Stimulated activated CD4-positive, alpha-beta T cell treated with anti-CD3 and anti-CD28 coated beads, Interleukin-15, amount 100 ng/mL, for 48 hours (primary cell): ENCODE results near the gene SHC4.
"Not testable (repeated sequence)": the region's sequence is repeated elsewhere in the genome, so short reads cannot be mapped to it uniquely, and the experiment has no call there.

Experiments used
- DNase-seq, 2 donors: peaks; one replicate each; pipeline ENCODE4 v3.0.0-alpha.2; 2020; ENCODE audit warnings: low read depth in 2 of 2

The SHC4 gene

DNA sequence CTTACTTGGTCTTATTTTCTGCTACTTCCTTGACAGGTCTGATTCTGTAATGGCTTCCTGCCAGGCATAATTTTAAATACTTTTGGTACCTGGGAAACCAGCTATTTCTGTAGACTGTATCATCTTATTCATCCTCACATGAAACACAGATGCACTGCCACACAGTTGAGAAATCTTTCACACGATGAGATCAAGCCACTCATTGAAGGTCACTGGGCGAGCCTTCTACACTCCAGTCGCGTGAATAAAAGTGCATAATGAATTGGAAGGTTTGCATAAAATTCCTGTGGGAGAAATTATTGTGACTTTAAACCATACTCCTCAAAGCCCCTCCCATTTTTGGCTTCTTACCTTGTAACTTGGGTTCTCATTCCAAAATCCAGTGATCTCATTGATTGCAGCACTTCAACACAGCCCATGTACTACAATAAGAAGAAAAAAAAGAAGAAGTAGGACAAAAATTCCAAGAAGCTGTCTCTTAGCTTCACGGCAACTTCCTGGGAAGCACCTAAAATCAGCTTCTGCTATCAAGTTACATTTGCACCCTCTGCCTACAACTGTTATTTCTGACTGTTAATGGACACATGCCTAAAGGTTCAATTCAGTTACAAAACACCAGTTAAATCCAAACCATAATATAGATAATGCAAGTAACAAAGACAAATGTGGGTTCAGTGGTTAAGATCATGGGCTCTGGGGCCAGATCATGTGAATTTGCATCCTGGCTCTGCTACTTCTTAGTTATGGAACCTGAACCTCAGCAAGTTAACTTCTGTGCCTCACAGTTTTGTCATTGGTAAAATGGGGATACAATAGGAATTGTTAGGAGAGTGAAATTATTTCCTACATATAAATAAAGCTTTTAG is 39.0 kb downstream of the SHC4 start:
- no peak for DNase-seq

DNA sequence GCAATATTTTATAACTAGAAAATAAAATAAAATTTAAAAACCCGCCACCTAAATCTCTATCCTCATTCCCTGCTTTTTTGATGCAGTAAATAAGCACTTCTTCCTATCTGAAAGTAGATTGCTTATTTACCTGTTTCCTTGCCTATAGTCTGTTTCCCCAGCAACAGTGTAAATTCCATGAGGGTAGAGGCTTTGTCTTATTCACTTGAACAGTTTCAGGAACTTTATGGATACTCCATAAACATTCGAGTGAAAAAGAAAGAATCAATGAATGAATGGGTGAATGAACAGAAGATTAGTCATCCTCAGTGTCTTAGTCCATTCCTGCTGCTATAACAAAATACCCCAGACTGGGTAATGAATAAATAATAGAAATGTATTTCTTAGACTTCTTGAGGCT is 41.7 kb downstream of the SHC4 start:
- no peak for DNase-seq

DNA sequence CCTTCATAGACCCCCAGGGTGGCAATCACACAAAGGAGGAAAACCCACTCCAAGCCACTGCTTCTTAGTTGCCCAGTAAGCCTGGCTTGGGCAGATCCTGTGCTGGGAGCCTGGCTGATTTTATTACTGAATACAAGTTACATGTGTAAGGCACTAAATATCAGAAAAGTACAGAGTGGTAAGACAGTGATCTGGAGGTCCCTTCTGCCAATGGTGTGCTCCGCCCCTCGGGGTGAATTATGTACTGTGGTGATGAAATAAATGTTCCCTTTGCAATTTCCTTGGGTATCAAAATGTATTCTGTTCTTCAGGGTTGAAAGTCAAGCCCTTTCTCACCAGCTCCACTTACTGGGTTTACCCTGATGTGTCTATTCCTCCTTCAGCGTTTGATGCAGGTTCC is 47.0 kb downstream of the SHC4 start:
- no peak for DNase-seq

DNA sequence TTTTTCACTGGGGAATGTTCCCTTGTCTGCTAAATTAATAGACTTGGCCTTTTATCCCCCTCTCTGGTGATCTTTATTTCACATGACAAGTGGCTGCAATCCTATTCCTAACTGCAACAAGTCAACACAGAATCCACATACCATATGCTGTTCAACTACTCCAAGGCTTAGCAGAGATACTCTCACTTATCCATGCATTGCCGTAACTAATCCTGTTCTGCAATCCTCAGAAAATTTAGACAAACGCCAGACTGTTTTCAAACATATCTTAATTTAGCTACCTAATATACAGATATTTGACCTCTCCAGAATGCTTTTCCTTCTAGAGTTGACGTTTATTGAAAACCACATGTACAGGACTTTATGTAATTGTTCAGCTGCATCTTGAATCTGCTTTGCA is 47.9 kb downstream of the SHC4 start:
- DNase-seq: no peak

DNA sequence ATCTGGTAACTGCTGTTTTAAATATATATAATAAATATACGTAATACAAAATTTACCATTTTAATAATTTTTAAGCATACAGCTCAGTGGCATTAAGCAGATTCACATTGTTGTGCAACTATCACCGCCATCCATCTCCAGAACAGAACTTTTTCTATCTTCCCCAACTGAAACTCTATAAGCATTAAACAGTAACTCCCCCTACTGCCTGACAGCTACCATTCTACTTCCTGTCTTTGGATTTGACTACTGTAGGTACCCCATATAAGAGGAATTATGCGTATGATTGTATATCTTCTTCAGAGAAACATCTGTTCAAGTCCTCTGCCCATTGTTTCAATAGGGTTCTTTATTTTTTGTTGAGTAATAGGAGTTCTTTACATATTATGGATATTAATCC is 49.0 kb downstream of the SHC4 start:
- DNase-seq: no peak

DNA sequence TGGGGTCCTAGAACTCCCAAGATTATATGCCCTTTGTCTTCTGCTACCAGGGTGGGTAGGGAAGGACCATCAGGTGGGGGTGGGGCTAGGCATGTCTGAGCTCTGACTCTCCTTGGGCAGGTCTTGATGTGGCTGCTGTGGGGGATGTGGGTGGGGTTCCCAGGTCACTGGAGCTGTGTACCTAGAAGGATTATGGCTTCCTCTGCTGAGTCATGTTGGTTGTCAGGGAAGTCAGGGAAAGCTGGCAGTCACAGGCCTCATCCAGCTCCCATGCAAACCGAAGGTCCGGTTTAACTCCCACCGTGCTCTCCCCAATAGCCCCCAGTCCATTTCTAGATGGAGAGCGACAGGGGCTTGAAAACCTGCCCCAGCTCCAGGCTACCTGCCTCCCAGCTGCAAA is 50.6 kb downstream of the SHC4 start:
- no peak for DNase-seq

DNA sequence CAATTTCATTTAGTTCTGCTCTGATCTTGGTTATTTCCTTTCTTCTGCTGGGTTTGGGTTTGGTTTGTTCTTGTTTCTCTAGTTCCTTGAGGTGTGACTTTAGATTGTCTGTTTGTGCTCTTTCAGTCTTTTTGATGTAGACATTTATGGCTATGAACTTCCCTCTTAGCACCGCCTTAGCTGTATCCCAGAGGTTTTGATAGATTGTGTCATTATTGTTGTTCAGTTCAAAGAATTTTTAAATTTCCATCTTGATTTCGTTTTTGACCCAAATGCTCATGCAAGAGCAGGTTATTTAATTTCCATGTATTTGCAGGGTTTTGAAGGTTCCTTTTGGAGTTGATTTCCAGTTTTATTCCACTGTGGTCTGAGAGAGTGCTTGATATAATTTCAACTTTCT is 53.2 kb downstream of the SHC4 start:
- DNase-seq: not testable (repeated sequence)

DNA sequence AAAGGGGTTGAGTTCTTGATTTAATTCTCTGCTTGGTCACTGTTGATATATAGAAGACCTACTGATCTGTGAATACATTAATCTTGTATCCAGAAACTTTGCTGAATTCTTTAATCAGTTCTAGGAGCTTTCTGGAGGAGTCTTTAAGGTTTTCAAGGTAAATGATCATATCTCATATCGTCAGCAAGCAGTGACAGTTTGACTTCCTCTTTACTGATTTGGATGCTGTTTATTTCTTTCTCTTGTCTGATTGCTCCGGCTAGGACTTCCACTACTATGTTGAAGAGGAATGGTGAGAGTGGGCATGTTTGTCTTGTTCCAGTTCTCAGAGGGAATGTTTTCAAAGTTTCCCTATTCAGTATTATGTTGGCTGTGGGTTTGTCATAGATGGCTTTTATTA is 54.4 kb downstream of the SHC4 start:
- not testable (repeated sequence) for DNase-seq

DNA sequence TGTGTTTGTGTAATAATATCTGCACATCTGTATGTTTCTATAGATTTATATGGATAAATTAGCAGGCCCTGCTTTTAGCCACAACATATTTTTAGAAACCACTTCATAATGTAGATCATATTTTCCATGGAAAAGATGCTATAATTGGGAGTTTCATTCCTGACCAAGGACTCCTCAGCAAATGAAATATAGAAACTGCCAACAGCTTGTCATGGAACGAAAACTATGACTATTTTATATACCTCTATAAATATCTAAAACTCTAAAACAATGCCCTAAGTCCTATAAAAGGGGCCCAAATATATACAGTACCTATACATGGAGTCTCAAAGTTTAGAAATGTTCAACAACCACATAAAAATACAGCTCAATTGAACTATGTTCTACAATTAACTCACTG is 57.9 kb downstream of the SHC4 start:
- no peak for DNase-seq

DNA sequence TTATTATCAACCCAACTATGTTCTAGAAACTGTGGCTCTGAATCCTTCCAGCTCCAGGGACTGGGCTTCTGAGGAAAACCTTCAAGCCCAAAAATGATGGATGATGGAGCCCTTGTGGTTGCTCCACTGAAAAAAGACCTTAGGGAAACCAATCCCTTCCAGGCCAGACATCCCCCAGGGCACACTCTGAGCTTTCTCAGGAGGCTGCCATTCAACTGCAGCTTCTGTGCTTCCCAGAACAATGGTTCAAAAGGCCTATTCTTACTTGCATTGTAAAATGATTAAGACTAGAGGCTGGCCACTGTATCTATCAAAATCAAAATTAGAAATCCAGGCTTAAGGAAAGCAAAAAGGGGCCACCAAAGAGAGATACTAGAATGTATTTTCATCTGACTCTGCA is 58.5 kb downstream of the SHC4 start:
- DNase-seq: no peak

DNA sequence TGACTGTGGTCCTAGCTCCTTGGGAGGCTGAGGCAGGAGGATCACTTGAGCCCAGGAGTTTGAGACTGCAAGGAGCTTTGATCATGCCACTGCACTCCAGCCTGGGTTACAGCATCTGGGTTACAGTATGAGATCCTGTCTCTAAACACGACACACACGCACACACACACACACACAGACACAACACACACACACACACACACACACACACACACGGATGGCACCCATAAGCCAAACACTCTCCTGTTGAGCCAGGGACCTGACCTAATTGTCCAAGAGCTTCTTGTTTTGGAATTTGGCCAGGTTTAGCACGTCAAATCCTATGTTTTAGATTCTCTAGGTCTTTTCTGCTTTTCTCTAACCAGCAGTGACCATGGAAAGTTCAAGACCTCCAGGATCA is 59.0 kb downstream of the SHC4 start:
- no peak for DNase-seq

DNA sequence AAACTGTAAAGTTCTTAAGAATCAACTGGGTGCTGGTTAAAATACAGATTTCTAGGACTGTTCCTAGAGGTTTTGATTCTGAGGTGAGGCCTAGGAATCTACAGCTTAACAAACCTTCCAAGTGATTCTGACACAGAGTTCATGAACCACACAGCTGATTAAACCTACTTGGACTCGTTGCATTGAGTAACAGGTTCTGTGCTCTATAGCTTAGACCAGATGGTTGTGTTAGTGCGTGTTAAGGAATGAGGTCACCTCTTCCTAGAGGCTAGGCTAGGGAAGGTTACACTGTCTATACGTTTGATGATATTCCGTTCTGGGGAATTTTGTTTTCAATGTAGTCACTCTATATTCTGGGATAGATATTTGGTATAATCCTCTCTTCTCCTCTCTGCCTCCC is 63.9 kb downstream of the SHC4 start:
- no peak for DNase-seq

DNA sequence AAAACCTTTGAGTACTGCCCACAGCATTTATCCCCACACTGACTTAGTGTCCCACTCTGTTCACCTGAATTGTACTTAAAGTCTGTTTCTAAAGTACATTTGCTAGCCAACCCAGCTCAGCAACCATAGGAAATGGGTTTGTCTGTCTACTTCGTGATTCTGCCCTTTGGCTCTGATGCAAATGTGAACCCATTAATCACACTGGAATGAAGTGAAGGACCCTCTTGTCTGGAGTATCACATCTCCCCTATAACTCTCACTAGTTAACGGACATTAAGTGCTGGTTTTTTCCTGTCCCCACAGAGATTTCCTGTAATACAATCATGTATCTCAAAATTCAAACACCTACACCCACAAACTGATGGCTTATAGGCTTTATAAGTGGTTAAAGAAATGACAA is 65.3 kb downstream of the SHC4 start:
- no peak for DNase-seq

DNA sequence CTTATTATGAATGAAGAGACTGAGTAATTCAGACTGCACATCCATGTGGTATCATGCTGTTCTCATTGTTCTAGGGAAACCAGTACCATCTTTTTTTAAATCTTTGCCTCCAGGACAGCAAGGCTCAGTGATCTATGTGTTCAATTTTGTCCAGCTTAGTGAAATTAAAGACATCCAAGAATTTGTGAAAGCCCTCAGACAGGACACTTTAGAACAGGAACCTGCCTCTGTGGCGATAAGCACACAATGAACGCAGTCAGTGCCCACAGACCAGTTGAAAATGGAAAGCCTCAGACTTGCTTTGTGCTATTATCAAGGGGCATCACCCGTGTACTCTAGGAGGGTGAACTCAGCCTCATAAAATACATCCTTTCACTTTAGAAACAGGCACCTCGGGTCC is 65.7 kb downstream of the SHC4 start:
- DNase-seq: no peak

DNA sequence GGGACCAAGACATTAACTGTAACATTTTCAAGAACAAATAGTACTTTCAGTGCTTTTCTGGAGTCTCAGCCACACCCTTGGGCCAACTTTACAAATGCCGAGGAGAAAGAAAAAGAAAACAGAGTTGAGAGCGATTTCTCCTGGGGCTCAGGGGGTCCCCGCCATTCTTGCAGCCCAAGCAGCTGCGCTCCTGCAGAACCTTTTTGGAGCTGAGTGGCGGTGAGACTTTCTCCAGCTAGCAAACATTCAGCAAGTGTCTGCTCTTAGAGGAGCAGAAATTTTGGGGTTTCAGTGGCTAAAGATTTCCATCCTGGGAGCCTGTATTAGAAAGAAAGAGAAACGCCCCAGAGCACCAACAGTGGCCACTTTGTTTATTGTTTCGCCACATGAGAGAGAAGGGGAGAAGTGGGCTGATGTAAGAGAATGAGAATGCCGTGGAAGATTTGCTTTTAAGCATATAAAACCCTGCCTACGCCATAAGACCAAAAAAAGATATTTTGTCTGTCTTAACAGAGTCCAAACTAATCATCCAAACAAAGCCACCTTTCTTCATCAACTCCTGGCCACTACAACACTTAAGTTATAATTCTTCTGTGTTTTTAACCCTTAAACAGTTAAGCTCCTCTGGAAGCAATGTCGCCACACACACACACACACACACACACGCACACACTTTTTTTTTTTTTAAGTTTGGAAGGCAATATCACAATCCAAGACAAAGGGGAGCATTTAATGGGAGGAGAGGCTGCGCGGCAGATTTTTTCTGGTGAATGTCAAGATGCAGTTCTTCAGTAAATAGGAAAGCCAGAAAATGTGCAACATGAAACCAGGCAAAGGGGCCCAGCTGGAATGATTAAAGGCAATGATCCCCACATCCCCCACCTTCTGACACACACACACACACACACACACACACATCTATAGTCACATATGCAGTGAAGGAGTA is 66.6 kb downstream of the SHC4 start:
- DNase-seq: no peak

DNA sequence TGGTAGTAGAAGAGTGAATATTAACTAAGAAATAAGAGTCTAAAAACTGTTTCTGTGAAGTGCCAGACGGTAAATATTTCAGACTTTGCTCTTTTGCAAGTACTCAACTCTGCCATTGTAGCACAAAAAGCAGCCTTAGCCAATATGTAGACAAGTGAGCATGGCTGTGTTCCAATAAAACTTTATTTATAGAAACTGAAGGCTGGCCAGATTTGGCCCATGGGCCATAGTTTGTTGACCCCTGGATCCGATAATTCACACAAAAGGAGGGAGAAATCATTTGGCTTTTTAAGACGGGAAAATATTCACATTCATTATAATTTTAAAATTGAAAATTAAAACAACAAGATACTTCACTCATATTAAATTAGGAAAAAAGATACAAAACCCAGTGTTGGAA is 70.4 kb downstream of the SHC4 start:
- DNase-seq: no peak

DNA sequence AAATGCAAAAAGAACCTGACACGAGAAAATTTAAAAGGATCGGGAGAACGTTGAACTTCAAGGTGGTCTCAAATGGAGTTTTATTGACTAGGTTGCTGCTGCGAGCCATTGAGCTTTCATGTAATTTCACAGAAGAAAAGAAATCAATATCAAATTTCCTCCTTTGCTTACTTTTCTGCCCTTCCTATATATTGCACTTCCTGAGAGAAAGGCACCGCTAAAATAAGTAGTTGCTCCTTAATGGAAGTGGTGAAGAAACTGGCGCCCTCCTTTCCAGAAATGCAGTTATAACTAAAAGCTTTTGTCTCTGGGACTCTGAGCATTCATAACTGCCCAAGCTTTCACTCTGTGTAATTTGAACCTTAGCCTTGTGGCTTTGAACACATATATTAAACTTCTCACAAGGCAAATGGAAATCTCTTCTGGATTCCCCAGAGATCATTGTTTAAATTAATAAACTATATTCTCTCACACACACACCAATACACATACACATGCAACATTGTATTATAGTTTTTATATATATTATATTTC is 72.4 kb downstream of the SHC4 start:
- no peak for DNase-seq

DNA sequence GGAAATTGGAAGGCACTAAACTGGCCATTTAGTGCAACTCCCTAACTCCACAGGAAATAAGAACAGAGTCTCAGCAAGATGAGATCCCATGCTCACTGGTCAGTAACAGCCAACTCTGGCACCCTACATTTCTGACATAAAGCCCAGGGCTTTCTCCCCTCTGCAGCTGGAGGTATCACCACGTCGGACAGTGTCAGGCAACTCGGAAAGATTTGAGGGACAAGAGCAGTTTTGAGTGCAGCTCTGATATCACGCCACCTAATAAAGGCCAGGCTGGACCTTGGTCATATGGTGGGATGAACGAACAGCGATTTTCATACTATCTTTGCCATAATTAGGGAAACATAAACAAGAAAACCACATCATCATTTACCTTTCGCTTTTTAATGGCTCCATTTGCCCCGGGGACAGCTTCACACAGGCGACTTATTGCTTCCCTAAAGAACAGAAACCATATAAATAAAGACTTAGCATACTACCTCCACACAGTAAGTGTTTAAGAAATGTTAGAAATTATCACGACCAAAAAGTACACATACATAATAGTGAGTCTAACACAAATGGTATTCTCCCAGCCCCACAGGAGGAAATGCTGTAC is 73.2 kb downstream of the SHC4 start:
- no peak for DNase-seq

DNA sequence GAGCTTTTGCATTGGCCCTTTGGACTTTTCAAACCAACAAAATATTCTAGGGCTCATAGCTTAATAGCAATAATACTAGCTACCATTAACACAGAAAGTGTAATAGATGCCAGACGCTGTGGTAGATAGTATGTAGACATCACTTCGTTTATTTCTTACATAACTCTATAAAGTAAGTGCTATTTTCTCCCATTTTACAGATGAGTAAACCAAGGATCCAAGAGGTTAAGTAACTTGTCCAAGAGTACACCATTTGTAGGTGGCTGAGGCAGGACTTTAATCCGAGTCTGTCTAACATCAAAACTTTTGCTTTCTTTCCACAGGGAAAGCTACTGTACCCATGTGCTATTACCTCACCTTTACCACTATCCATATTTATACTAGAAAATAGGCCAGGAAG is 73.8 kb downstream of the SHC4 start:
- no peak for DNase-seq

DNA sequence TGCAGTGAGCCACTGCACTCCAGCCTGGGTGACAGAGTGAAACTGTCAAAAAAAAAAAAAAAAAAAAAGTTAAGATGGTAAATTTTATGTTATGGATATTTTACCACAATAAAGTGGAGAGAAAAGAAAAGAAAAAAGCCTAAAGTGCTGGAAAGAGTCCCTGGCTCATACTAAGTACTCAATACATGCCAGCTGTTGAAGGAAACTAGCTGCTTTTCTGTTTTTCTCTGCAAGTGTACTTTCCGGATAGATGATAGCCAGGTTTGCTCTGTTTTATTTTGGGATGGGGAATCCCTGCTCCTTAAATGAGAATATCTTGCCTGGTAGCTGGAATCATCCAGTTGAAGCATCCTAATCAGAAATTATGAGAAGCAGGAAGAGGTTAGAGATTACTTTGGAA is 74.9 kb downstream of the SHC4 start:
- no peak for DNase-seq

DNA sequence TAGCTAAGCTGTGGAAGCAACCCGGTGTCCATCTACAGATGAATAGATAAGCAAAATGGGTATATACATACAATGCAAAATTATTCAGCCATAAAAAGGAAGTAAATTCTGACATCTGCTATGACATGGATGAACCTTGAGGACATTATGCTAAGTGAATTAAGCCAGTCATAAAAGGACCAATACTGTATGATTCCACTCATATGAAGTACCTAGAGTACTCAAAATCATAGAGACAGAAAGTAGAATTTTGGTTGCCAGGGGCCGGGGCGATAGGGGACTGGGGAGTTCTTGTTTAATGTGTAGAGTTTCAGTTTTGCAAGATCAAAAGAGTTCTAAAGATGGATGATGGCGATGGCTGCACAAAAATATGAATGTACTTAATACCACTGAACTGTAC is 75.5 kb downstream of the SHC4 start:
- peak; percentile 19 to 26 for DNase-seq

DNA sequence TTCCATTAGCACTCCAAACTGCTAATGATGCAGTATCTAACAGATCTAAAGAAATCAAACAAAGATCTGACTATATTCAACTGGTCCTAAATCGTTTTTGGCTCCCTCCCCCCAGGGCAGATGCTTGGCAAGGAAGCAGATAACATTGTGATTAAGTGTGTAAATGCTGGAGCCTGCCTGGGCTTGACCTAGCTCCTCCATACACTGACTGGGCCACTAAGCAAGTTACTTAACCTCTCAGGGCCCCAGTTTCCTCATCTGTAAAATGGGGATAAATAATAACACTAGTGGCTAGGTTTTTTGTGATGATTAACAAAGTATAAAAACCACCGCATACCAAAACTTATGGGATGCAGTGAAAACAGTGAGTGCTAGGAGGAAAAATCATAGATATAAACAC is 76.6 kb downstream of the SHC4 start:
- DNase-seq: no peak
